ENCODE measurements around the gene SLU7.

SLU7 gene

GRCh38 chr5:160369990-160370712 is 48.7 kb downstream of the SLU7 start, which contains the start of gene C1QTNF2:
C1QTNF2 (minus strand) TSS chr5:160370626; CDS start chr5:160355011, 15,615 bp downstream.
- FAIRE-seq = no peak
- peak; percentile 44 for DNase-seq (ENCODE audit: insufficient read length, low spot score)

GRCh38 chr5:160367885-160368284 is 51.0 kb downstream of the SLU7 start:
- DNase-seq (ENCODE audit: insufficient read length, low spot score) (no peak), FAIRE-seq (no peak)

GRCh38 chr5:160367261-160367660 is 51.6 kb downstream of the SLU7 start:
- DNase-seq (ENCODE audit: insufficient read length, low spot score) (no peak), FAIRE-seq (no peak)

- FAIRE-seq (no peak), DNase-seq (ENCODE audit: insufficient read length, low spot score) (no peak)
These were observed 52.7 kb downstream of the SLU7 start for GRCh38 chr5:160366230-160366629.

- FAIRE-seq = no peak
These were observed 55.1 kb downstream of the SLU7 start for GRCh38 chr5:160363660-160364395.

GRCh38 chr5:160363211-160363610 is 55.7 kb downstream of the SLU7 start:
- no peak for DNase-seq (ENCODE audit: insufficient read length, low spot score)

More at GRCh38 chr5:160363660-160364395, 55.1 kb downstream of the SLU7 start:
- no peak for DNase-seq (ENCODE audit: insufficient read length, low spot score)

GRCh38 chr5:160361624-160362228 is 57.2 kb downstream of the SLU7 start:
- FAIRE-seq (no peak), DNase-seq (ENCODE audit: insufficient read length, low spot score) (no peak)

More at GRCh38 chr5:160363211-160363610, 55.7 kb downstream of the SLU7 start:
- no peak for FAIRE-seq

GRCh38 chr5:160360310-160360709 is 58.6 kb downstream of the SLU7 start:
- DNase-seq (ENCODE audit: insufficient read length, low spot score) (no peak), FAIRE-seq (no peak)

GRCh38 chr5:160359816-160360215 is 59.1 kb downstream of the SLU7 start:
- DNase-seq (ENCODE audit: insufficient read length, low spot score) = no peak
- no peak for FAIRE-seq

GRCh38 chr5:160359242-160359641 is 59.6 kb downstream of the SLU7 start:
- FAIRE-seq = no peak
- DNase-seq (ENCODE audit: insufficient read length, low spot score) = no peak

- no peak for DNase-seq (ENCODE audit: insufficient read length, low spot score)
- no peak for FAIRE-seq
These were observed 60.9 kb downstream of the SLU7 start for GRCh38 chr5:160357861-160358411.

GRCh38 chr5:160357394-160357793 is 61.5 kb downstream of the SLU7 start:
- no peak for DNase-seq (ENCODE audit: insufficient read length, low spot score)
- no peak for FAIRE-seq

GRCh38 chr5:160356550-160357347 is 62.1 kb downstream of the SLU7 start:
- FAIRE-seq = no peak
- no peak for DNase-seq (ENCODE audit: insufficient read length, low spot score)

GRCh38 chr5:160354666-160355065 is 64.2 kb downstream of the SLU7 start:
- no peak for FAIRE-seq

GRCh38 chr5:160353379-160353778 is 65.5 kb downstream of the SLU7 start:
- no peak for DNase-seq (ENCODE audit: insufficient read length, low spot score)
- FAIRE-seq = no peak

More at GRCh38 chr5:160354666-160355065, 64.2 kb downstream of the SLU7 start:
- no peak for DNase-seq (ENCODE audit: insufficient read length, low spot score)

- FAIRE-seq = no peak
These were observed 66.6 kb downstream of the SLU7 start for GRCh38 chr5:160352308-160352707.

More at GRCh38 chr5:160352308-160352707, 66.6 kb downstream of the SLU7 start:
- no peak for DNase-seq (ENCODE audit: insufficient read length, low spot score)

Data from HTR-8/SVneo (cell line).